NCI-H146 (cell line): ENCODE data around the gene SKIDA1.

Experiments
- DNase-seq: peaks from one replicate; lab custom pipeline; 2025; lab: John Stamatoyannopoulos, UW

SKIDA1 gene

DNA sequence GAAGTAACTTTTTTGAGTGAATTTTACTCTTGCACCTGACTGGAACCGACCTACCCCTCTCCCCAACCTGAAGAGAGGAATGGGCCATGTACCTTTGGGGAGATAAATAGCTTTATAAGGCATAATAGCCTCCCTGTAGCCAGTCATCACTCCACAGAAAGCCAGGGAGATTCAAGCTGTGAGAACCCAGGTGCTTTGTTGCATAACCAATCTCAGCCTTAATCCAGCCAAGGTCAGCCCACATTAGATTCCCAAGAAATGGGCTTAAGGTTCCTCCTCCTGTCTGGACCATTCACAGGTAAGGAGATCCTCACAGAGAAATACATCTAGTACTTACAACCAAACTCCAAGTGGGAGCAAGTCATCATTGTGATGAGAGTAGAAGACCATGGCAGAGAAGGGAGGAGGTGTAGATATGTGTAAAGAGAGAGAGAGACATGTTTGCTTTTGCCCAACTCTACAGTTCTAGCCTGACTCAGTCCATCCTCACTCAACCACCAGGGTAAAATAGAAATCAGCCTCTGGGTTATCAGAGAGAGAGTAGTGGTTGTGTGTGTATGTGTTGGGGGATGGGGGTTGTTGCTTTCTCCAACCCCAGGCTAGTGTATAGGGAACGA lies 23.6 kb downstream of the SKIDA1 start:
- no peak for DNase-seq

GRCh38 chr10:21501091-21501490 lies 24.4 kb downstream of the SKIDA1 start:
- no peak for DNase-seq

DNA sequence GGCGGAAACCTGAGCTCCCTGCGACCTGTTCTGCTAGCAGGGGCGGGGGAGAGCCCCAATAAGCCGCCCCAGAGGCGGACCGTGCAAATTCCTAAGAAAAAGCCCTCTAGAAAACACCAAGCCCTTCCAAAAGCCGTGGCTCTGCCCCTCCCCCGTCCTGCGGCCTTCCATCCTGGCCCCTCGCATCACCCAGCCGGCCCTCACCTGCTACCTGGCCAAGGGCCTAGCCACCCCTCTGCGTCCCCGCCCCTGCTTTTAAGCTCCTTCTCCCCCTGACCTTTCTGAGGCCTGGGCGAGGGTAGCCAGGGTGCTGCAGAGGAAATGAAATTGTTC lies 24.9 kb downstream of the SKIDA1 start:
- no peak for DNase-seq

- DNase-seq = no peak
These were observed 25.5 kb downstream of the SKIDA1 start for GRCh38 chr10:21499701-21500577.

DNA sequence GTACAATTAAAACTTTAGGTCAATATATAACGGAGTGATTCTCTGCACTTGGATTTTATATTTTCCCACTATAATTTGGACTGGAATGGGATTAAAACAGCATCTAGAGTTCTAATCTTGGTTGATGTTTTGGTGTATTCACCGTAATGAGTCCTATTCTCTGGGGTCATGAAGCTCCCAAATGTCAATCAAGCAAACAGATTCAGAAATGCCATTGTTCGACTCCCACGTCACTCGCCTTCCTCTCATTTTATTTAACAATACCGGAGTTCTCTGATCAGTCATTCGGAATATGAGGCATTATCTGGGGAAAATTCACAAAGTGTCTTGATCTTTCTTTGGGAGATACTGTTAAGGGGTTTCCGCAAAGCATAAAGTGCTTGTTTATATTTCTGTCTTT lies 26.5 kb downstream of the SKIDA1 start:
- DNase-seq = no peak

DNA sequence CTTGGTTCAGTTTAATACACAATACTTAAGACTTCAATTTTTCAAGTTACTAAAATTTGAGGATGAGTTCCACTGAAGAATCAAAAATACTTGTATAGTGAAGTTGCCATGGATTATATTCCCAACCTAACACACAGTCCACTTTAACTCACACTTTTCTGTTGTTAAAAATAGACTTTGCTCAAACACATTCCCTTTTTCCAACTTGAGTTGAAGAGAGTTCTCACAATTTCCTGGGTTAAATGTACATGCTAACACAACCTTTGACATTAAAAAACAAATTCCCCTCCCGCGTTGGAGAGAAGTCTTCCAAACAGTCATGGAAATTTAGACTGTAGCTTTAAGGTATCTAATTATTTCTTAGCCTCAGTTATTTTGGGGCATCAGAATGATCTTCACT lies 27.1 kb downstream of the SKIDA1 start:
- DNase-seq = no peak

GRCh38 chr10:21497177-21497807 lies 28.2 kb downstream of the SKIDA1 start:
- peak; percentile 94 for DNase-seq

DNA sequence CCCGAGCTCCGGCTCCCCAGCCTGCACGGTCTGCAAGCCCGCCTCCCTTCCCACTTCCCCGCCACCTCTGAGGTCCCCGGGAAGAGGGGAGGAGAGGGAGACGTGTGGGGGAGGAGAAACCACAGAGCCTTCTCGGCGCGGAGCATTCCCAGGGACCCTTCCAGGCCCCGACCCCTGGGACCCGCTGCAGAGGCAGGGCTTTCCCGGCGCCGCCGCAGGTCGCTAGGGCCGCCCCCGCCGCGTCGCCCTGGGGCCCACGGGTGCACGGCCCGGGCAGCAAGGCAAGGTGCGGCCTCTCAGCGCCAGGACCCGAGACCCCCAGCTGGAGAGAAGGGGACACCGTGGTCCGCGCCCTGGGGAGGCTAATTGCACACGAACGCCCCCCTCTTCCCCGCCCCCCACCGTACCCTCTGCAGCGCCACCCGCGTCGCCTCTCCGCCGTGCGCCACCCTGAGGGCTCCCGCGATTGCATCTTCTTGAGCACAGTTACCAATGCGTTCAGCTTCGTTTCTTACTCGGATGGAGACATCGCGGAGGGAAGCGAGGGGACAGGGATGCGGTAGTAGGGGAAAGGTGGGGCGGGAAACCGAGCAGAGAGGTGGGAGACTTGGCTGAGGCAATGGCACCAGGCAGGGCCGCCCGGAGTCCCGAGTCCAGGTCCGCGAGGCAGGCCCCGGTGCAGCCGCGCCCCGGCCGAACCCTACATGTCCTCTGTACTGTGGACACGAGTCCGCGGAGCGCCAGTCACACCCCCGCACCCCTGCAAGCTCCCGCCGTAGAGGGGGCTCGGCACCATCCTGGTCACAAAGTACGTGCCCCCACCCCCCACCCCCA lies 28.9 kb downstream of the SKIDA1 start:
- DNase-seq = peak; percentile 79

DNA sequence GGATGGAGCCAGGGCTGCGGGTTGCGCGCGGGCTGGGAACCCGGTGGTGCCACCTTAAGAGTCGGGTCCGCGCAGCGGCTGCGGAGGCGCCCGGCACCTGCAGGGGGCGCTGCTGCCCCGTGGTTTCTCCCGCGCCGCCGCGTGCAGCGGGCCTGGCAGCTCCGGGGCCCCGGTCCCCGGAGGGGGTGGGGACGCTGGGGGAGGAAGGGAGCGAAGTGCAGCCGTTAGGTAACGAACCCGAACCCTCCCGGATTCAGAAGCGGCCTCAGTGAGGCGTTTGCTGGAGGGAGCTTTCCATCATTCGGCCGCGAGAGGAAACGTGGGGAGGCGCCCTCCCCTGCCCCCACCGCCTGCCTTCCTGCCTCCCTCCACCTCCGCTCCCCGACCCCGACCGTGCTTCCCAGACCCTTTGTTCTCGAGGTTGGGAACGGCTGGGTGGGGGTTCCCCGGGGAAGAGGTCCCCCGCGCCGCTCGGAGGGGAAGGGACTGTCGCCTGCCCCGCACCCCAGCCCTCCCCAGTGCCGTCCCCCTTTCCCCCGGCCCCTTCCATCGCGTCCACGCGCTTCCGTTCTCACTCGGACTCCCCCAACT lies 29.6 kb downstream of the SKIDA1 start:
- peak; percentile 91 for DNase-seq

DNA sequence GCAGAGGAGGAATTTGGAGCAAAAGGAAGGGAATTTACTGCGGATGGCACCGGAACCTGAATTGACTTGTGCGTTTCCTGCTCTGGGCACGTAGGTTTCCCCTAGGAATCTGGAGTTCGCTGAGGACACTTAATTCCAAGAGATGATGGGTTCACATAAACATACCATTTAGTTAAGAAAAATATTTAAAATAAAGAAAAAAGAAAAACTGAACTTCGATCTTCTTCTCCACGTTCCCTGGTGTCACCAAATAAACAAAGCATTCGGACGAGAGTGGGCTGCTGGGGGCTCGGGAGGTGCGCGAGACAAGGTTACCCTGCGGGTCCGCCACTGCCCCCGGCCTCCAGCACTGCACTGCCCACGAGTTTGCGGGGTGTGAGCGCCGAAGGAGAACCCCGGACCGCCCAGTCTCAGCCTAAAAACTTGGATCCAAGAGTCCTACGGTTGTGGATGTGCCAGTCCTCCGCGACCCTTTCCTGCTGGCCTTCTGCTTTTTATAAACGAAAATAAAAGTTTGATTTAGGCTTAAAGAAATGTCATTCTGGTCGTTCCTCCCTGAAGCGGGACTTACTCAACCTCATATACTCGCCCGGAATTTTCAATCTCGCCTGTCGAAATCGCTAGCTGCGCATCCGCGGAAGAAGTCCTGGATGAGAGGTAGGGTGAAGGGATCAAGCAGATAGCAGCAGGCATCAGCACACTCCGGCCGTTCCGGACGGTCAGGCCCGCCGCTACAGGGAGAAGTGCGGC lies 30.3 kb downstream of the SKIDA1 start:
- DNase-seq = no peak

DNA sequence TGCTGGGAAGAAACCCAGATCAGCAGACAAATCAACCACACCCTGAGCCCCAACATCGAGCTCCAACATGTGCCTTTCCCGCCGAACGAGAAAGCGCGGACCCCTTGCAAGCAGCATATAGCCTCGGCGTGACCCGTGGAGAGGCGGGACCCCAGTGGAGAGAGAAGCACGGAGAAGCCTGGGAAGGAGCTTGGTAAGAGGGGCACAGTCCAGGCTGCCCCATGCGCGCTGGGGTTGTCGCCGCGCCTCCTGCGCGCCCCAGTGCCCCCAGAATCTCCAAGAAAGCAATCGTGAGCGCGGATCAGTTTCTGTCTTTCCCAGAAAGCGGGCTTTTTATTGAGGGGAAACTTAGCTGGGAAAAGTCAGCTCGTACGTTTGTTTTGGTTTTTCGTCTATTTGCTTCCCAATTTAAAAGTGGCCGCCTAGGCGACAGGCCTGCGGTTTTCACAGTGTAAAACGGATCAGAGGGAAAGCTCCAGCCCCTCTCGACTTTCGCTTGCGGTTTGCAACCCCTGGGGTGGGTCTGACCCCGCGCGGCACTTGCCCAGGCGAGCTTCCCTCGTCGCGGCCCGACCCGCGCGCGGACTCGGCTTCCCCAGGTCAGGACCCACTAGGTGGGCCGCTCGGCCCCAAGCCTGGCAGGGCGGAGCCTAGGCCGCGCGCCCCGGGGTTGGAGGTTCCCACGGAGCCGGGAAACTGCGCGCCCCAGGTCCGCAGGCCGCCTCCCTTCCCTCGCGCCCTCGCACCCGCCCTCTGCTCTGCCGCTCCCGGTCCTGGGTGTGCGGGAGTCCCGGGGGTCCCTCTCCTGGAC lies 31.1 kb downstream of the SKIDA1 start:
- DNase-seq = peak; percentile 62

GRCh38 chr10:21493784-21494183 lies 31.7 kb downstream of the SKIDA1 start:
- DNase-seq = no peak

DNA sequence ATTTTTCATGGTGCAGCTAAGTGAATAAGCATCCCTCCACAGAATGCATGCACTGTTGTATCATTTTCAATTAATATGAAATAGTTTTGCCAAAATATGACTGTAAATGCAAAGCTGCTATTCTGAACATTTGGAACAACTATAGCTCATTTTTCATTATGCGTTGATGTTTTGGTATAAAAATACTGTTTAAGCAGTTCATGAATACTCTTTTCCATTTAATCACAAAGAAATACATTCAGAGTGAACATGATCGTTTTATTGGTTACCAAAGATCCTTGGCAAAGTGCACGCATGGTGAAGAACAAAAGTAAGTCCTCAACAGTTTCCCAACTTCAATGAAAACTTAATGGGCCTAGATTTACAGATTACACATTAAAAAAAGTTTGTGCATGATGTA lies 33.1 kb downstream of the SKIDA1 start:
- no peak for DNase-seq

- no peak for DNase-seq
These were observed 34.8 kb downstream of the SKIDA1 start for GRCh38 chr10:21490711-21491105.

DNA sequence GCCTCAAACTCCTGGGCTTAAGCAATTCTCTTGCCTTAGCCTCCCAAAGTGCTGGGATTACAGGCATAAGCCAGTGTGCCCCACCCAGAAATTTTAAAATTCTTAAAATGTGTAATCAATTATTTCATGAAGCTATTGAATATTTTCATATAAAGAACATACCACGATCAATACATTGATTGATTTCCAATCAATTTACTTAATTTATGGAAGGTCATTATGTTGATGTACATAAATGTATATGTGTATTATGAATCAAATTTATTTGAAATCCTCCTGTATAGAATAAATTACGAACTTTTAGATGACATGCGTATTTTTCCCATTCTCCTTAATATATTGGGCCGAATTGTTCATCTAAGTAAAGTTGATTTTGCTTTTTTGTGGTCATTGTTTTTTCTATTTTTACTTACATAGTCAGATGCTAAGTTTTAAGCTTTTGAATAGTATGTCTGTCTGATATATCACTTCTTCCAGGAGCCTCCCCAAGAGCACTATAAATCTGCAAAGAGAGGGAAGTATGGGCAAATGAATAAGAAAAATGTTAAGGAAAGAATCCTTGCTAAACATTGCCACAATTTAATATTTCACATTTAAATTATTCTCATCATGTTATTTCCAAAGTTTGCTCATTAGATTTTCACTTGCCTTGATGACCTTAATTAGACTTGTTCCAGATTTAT lies 35.3 kb downstream of the SKIDA1 start:
- no peak for DNase-seq

DNA sequence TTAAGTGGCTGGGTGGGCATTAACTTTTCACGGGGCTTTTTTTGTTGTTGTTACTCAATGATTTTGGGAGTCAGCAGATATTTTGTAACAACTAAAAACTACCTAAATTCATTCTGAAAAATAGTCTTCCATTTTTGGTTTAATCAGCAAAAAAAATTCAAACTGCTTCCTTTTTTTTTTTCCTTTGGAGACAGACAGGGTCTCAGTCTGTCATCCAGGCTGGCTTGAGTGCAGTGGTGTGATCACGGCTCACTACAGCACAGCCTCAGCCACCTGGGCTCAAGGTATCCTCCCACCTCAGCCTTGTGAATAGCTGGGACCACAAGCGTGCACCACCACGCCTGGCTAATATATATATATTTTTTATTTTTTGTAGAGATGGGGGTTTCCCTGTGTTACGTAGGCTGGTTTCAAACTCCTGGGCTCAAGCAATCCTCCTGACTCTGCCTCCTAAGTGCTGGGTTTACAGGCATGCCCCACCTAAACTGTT lies 36.5 kb downstream of the SKIDA1 start:
- DNase-seq = no peak

- no peak for DNase-seq
These were observed 37.1 kb downstream of the SKIDA1 start for GRCh38 chr10:21488246-21488956.

- no peak for DNase-seq
These were observed 37.9 kb downstream of the SKIDA1 start for GRCh38 chr10:21487416-21488180.
